ENCODE data around the gene WDR13.

DNA sequence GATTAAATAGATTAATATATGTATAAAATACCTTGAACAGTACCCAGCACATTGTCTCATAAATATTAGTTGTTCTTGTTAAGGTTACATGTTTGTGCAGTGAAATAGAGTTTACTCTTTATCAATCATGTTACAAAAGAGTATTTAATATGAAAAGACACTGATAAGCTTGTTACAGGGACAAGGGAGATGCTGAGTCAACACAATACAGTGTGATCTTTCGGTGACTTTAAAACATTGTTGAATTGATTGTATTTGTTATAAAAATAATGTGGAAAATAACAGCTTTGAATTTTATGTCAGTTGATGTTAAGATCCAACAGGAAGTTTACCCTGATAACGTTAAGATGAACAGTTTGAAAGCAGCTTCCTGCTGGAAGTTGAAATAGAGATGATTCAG is 1.4 kb upstream of the WDR13 start:
- TF ChIP-seq CTCF (IDR thresholded peaks at IDR 0.05; ENCODE audit: low read depth, low read length, missing input control) (no peak), YY1 (IDR thresholded peaks at IDR 0.05) (no peak), GABPA (IDR thresholded peaks at IDR 0.05 in 1 of 2, conservative IDR thresholded peaks at IDR 0.05 in 1 of 2) (no peak), JUND (IDR thresholded peaks at IDR 0.05) (no peak)
- TF ChIP-seq, protein P1, sequence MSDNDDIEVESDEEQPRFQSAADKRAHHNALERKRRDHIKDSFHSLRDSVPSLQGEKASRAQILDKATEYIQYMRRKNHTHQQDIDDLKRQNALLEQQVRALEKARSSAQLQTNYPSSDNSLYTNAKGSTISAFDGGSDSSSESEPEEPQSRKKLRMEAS (IDR thresholded peaks at IDR 0.05): no peak

Measured in liver (tissue), 3 donors.